GM21723 (cell line): ENCODE data around the gene ZIC1.

Experiments used
- ATAC-seq: cut with Tn5 transposase; IDR thresholded peaks from one replicate; pipeline ENCODE4 v1.9.1; 2021; ENCODE audit warnings: mild to moderate bottlenecking, moderate library complexity; ENCODE audit not compliant: unreplicated experiment

ZIC1 gene

GRCh38 chr3:147408188-147409100 is 721 bp upstream of the ZIC1 start:
- no peak for ATAC-seq

GRCh38 chr3:147410116-147410525 is 956 bp downstream of the ZIC1 start:
- no peak for ATAC-seq

GRCh38 chr3:147410526-147411237 is 1.5 kb downstream of the ZIC1 start:
- ATAC-seq: no peak

DNA sequence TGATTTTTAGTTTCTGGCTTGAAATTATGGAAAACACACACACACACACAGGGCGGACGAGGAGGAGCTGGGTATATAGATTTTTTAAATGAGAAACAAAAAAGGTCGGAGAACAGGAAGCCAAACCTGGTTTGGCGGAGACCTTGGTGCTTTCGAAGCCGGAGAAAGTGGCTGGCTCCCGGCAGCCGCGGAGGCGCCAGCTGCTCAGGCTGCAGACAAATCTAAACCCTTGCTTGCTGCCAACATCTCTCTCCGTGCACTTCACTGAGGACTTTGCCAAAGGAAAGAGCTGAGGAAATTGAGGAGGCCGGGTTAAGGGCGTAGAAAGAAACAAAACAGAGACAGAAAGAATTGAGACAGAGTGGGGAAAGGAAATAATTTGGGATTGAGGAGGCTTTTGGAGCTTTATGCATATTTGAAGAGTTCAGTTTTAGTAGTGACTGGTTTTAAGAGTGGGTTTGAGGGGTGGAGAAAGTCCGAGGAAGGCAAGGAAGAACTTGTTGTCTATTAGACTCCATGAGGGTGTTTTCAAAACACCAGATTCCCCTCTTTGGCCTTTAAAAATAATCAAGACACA is 2.2 kb downstream of the ZIC1 start:
- ATAC-seq: no peak

GRCh38 chr3:147411815-147412241 is 2.7 kb downstream of the ZIC1 start:
- ATAC-seq: no peak

DNA sequence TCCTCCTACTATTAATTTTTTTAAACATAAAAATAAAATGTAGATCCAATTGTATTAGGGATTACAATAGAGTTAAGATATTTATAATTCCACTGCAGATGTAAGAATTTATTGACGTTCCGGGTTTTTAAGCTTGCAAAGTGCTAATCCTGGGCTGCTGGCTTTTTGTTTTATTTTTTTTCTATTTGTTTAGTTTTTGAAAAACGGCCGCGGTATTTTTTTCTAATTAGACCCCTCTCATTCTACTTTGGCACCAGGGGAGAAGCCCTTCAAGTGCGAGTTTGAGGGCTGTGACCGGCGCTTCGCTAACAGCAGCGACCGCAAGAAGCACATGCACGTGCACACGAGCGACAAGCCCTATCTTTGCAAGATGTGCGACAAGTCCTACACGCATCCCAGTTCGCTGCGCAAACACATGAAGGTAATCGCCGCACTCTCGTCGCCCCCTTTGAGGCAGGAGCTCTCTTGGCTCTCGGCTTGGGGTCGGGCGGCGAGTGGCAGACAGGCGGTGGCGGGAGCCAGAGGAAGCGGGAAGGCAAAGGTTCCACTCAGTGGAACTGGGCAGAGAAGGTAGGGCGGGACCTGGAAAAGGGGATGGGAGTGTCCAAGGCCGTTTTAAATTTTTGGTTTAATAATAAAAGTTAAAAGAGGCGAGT is 3.2 kb downstream of the ZIC1 start:
- no peak for ATAC-seq

GRCh38 chr3:147412917-147413685 is 3.9 kb downstream of the ZIC1 start:
- ATAC-seq: no peak

- ATAC-seq: no peak
Observed at GRCh38 chr3:147413686-147414389, 4.7 kb downstream of the ZIC1 start.

DNA sequence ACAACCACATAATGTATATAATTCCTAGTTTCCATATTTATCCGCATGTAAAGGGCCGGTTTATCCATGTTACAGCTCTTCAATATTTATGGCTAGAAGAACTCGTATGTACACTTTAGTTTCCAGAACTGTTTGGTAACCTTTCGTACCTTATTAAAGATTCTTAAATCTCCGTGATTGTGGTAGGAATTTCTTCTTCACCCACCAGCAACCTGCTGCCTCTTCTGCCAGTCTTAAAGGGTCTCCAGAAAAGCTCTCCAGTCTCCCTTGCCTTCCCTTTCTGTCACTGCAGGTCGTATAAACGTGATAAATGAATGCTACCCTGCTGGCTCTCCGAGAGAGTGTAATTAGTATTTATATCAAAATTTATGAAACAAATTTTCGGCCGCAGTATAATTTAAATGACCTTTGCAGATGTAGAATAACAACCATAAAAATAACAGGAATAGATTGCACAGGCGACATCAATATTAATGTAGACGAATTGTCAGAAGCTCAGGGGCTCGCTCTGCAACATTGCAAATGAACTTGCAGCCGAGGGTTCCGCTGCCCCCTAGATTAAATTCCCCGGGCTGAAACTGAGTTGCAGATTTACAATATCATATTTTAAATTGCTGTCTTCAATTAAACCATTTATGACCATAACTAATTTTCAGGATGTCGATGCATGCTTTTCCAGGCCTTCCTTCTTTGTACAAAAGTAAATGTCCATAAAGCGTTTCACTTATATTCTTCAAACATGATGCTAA is 5.4 kb downstream of the ZIC1 start:
- no peak for ATAC-seq

DNA sequence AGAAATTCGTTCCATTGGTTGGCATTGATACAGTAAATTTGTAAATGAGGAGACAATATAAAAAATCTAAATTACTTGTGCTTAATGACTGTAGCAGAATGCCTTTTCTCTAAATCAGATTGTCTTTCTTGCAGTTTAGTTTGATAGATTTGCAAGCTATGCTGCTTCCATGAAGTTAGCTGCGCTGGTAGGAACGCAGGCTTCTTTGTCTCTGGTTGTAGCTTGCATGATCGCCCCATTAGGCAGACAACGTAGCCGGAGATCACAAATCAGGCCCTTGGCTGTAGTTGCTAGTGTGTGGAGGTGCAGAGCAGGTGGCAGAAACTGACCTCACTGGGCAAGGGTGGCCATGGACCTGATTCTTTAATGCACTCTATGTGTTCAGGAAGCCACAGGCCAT is 6.1 kb downstream of the ZIC1 start:
- no peak for ATAC-seq

DNA sequence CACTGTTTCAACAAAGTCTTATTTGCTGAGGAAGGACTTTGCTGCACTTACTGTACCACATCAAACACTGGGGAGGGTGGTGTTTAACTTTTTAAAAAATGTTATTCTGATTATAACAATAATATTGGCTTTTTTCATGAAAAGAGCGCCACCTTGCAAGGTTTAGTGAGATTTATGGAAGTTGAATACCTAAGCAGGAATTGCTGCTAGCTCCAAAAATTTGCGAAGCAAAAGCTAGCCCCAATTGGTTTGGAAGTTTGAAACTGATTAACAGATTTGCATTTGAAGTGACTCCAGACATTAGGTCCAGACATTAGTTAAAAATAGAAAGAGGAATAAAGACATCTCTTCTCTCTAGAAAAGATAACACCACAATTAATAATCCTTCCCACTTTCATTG is 6.7 kb downstream of the ZIC1 start:
- no peak for ATAC-seq

DNA sequence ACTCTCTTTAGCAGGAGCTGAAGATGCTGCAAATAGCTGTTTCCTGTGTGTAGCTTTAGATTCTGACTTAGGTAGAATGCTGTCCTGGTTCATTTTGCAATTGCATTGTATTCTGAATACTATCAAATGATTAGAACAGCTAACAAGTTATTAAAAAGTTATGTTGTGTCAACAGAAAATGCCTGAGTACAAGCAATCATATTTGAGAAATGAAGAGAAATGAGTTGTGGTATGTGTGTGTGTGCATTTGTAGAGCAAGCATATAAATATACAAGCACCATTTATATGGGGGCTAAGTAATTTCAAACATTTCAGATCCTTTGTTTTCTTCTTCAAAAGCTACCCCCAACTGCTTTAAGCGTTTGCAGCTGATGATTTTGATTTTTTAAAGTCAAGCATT is 7.8 kb downstream of the ZIC1 start:
- ATAC-seq: no peak

DNA sequence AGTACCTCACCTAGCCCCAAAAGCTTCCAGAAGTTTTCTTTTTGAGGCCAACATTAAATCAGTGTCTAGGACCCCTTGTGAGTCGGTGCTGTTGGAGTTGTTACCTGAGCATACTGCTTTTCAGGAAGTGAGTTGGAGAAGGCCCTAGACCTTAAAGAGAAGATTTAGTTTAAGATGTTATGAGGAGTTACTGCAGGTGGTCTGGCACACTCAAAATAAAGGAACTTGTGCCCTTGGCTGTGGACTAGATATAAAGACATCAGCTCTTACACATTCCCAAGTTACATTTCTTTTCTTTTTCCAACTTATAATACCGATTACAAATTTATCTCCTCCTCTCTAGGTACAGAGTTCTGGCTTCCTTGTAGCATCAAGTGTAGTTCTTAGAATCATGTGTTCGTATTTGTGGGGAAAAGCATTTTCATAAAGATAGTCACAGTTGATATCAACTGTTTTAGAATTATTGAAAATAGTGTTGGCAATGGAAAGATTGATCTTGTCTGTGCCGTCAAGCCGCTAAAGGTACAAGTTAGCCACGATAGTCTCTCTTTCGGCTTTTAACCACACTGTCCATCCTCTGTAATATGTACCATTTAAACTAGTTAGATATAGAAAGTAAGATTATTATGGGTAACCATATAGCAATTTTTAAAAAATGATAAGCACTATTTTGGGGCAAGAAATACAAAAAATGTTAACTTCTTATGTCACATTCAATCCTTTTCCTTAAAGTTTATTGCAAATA is 8.6 kb downstream of the ZIC1 start:
- ATAC-seq: no peak

GRCh38 chr3:147418371-147418781 is 9.2 kb downstream of the ZIC1 start:
- no peak for ATAC-seq

- no peak for ATAC-seq
Observed at GRCh38 chr3:147418808-147419701, 9.9 kb downstream of the ZIC1 start.

DNA sequence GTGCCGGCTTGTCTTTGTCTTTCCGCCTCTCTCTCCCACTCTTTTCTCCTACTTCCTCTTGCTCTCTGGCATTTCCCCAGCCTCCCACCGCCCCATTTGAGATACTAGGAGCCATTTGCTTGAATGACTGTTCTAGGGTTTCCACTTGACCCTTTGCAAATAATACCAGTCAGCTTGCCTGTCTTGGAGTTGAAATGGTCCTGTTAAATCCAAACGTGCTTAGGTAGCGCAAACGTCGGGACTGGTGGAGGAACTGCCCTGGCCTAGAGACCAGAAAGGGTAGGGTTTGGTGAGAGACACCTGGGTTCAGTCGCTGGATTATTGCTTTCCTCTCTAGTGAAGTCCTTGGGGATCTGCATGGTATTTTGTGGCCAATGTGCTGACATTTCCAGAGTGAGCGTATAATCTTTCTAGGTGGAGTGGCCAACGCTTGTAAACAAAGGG is 10.6 kb downstream of the ZIC1 start:
- no peak for ATAC-seq
